Measurements from ENCODE around the gene XPR1. TPM values are rescaled to one million over a fixed set of nuclear protein-coding genes. Genes with fewer than 3 reads are reported as not detected.

The XPR1 gene
- total and polyA plus RNA-seq, 2 donors (not counting 3 experiments of a cell fraction or from before 2014, with no cell fraction given), result 23.9 to 26.7 TPM

DNA sequence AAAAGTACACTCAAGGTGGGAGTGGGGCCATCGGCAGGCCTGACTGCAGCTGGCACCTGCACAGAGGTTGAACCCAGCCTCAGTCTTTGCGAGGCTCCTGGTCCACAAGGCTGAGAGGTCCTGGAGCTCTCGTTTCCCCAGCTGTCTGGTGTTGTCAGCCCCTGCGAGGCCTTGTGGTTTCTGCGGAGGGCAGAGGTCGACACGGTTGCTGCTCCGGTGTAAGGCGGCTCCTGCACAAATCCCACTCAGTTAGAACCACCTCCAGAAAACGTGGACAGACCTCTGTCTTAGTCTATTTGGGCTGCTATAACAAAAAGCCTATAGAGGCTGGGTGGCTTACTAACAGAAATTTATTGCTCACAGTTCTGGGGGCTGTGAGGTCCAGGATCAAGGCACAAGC is 286.7 kb downstream of the XPR1 start:
- Histone ChIP-seq H4K20me1 (replicated peaks; ENCODE audit: control insufficient read depth, extremely low read depth, insufficient read depth, low read length) (no peaks in the 10 kb centered on the region), H3K4me1 (ENCODE audit: control insufficient read depth, extremely low read depth, insufficient read depth, low read length) (no peaks in the 10 kb centered on the region), H3K27ac (ENCODE audit: insufficient read depth, low read depth, low read length) (no peak overlapping the region), H3K4me2 (ENCODE audit: insufficient read depth, low read length) (no peak overlapping the region), H3K79me2 (ENCODE audit: control insufficient read depth, insufficient read depth, low read length) (no peaks in the 10 kb centered on the region), H3K27me3 (ENCODE audit: control insufficient read depth in 2 of 2, insufficient read depth in 2 of 2, low read length in 2 of 2) (no peaks in the 10 kb centered on the region), H2AFZ (ENCODE audit: low read depth, low read length) (no peak overlapping the region), H3K9me3 (replicated peaks; ENCODE audit: control insufficient read depth, insufficient read depth, low read length) (no peaks in the 10 kb centered on the region), H3K36me3 (ENCODE audit: control insufficient read depth in 2 of 2, extremely low read depth in 1 of 2, insufficient read depth in 2 of 2, low read length in 2 of 2) (no peaks in the 10 kb centered on the region), H3K4me3 (replicated peaks in 1 of 3; ENCODE audit: insufficient read depth in 1 of 3, low read depth in 1 of 3, low read length in 3 of 3) (no peak overlapping the region), H3K9me1 (replicated peaks; ENCODE audit: control insufficient read depth, extremely low read depth, insufficient read depth, low read length) (no peaks in the 10 kb centered on the region), H3K9ac (replicated peaks; ENCODE audit: extremely low read depth, insufficient read depth, low read length) (no peak overlapping the region)
- intact Hi-C loops (cut with micrococcal nuclease) (no loop called here), dilution Hi-C loops (cut with MboI; ENCODE audit: extremely low pct_ligation_motif_present, low sequenced_read_pairs) (no loop called here)
- BruUV-seq (replicated peaks), result no TSS peak
- TF ChIP-seq FOS (IDR thresholded peaks at IDR 0.05; ENCODE audit: borderline replicate concordance, insufficient read depth, low read length) (no peak), MAX (IDR thresholded peaks at IDR 0.05; ENCODE audit: insufficient read depth, insufficient read length) (no peak), EZH2 (IDR thresholded peaks at IDR 0.05; ENCODE audit: borderline replicate concordance, low read depth, low read length, severe bottlenecking) (no peak), JUN (IDR thresholded peaks at IDR 0.05; ENCODE audit: borderline replicate concordance, insufficient read depth, insufficient read length, low read depth) (no peak), POLR2AphosphoS5 (IDR thresholded peaks at IDR 0.05; ENCODE audit: insufficient read depth, low read depth, low read length) (no peak), GATA2 (IDR thresholded peaks at IDR 0.05; ENCODE audit: insufficient read depth, insufficient read length, low read depth, low read length) (no peak), POLR2A (IDR thresholded peaks at IDR 0.05; ENCODE audit: low read depth, low read length) (no peak), CTCF (IDR thresholded peaks at IDR 0.05; ENCODE audit: extremely low read depth in 1 of 2, insufficient read depth in 1 of 2, low read depth in 1 of 2, low read length in 2 of 2) (no peak), MYC (IDR thresholded peaks at IDR 0.05; ENCODE audit: low read depth, low read length) (no peak)
- FAIRE-seq, result no peak
- no peak for DNase-seq (ENCODE audit: low read depth, low spot score)
- CTCF ChIA-PET, result interaction anchor here (1.3 to 1.9 kb wide), 2 partner anchors 8 to 37 kb away, joined by 4 to 8 read pairs; no protein-coding TSS in a partner anchor
- POLR2A ChIA-PET, result no interaction called here

Data from endothelial cell of umbilical vein (primary cell).